HFF-Myc (cell line): Measurements from ENCODE around the gene CCR7.

ENCODE experiments used
- DNase-seq: peaks from one replicate; pipeline ENCODE4 v3.0.0-alpha.2; 2011; ENCODE audit warnings: low read depth; ENCODE audit errors: extremely low read depth
- H3K4me3 ChIP-seq: replicated peaks from 2 replicates; pipeline ENCODE4 v1.5.1; 2011; ENCODE audit warnings: low read depth, mild to moderate bottlenecking, control low read depth, low read length
- CTCF ChIP-seq: IDR thresholded peaks from 2 replicates; pipeline ENCODE4 v1.5.1; 2012; ENCODE audit warnings: mild to moderate bottlenecking, low read depth, low read length, control low read depth; ENCODE audit errors: missing control alignments

CCR7 gene

GRCh38 chr17:40551879-40552768, 13.1 kb downstream of the CCR7 start:
- H3K4me3 ChIP-seq = no peak overlapping the region
- TF ChIP-seq CTCF = no peak
- DNase-seq = no peak

- no peak overlapping the region for H3K4me3 ChIP-seq
- no peak for TF ChIP-seq CTCF
- DNase-seq = no peak
These were observed 14.0 kb downstream of the CCR7 start for GRCh38 chr17:40551091-40551878.

- TF ChIP-seq CTCF = no peak
- H3K4me3 ChIP-seq = no peak overlapping the region
- DNase-seq = no peak
These were observed 14.7 kb downstream of the CCR7 start for GRCh38 chr17:40550608-40551007.

GRCh38 chr17:40548982-40549685, 16.1 kb downstream of the CCR7 start:
- no peak for DNase-seq
- no peak overlapping the region for H3K4me3 ChIP-seq
- no peak for TF ChIP-seq CTCF

GRCh38 chr17:40548491-40548981, 16.7 kb downstream of the CCR7 start:
- no peak overlapping the region for H3K4me3 ChIP-seq
- TF ChIP-seq CTCF = no peak
- no peak for DNase-seq

- H3K4me3 ChIP-seq = no peak overlapping the region
- DNase-seq = no peak
- TF ChIP-seq CTCF = no peak
These were observed 17.3 kb downstream of the CCR7 start for GRCh38 chr17:40547785-40548478.
